Measurements from ENCODE around the gene SLC7A5.
"Not testable (repeated sequence)": the region's sequence is repeated elsewhere in the genome, so short reads cannot be mapped to it uniquely, and the experiment has no call there.

The SLC7A5 gene

DNA sequence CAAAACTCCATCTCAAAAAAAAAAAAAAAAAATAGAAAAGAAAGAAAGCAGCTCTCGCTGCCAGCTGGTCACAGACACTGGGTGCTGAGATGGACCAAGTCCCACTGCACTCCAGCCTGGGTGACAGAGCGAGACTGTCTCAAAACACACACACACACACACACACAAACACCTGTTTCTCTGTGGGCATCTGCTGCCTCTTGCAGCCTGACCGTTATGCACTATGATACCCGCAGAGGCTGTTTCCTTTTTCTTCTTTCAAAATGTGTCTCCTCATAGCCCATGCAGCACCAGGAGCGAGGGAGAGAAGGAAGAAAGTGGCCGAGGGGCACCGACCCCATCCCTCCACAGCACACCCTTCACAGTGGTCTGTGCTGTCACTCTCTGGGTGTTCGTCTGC lies 66.6 kb downstream of the SLC7A5 start:
- in situ Hi-C loops (cut with HindIII; ENCODE audit: low sequenced_read_pairs), result no loop called here

DNA sequence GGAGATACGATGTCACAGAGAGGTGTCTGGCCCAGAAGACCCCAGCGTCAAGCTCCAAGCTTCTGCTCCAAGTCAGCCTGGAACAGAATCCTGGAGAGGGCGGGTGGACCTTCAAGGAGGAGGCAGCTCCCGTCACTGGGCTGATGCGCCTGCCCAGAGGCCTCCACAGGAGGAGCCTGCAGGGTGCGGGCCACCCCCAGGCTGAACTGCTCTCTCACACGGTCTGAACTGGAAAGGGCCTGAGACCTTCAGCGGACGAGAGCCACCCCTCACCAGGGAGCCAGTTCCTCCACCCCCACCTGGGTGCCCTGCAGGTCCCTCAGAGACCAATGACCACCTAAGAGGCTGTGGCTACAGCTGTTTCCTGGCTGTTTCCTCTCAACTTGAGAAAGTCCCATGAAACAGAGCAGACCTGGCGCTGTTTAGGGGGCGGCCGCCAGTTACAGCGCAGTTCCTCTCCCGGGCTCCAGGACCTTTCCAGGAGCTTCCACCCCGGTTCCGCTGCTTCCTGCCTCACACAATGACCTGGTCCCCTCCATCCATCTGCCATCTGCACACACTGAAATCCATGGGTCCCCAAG lies 67.5 kb downstream of the SLC7A5 start:
- in situ Hi-C loops (cut with HindIII; ENCODE audit: low sequenced_read_pairs), result no loop called here

DNA sequence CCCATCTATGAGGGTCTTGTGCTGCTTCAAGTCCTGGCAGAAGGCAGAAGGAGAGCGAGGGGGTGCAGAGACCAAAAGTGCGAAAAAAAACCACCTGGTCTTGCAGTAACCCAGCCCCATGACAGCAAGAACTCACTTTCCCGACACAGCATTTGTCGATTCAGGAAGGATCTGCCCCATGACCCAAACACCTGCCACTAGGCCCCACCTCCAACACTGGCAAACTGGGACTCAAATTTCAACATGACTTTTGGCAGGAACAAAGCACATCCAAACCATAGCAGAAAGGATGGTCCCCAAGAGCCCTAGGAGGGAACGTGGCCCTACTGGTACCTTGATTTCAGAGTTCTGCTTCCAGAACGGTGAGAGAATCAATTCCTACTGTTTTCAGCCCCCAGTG lies 68.8 kb downstream of the SLC7A5 start:
- in situ Hi-C loops (cut with HindIII; ENCODE audit: low sequenced_read_pairs), result no loop called here

DNA sequence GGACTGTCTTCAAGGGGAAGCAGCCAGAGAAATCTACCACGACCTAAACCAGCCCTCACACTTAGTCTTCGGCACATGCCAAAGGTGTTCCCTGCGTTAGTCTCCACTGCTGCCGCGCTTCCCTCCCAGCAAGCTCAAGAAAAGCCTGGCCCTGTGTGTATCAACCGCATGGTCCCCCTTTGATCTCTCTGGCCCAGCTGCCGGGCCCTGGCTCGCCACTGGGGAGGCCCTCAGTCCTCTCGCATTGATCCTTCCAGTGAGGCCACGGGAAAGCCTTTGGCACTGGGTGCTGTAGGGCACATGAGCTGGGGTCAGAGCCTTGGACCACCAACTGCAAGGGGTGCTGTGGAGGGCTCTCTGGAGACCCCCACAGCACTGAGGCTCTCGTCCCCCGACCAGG lies 74.0 kb downstream of the SLC7A5 start:
- in situ Hi-C loops (cut with HindIII; ENCODE audit: low sequenced_read_pairs), result no loop called here

DNA sequence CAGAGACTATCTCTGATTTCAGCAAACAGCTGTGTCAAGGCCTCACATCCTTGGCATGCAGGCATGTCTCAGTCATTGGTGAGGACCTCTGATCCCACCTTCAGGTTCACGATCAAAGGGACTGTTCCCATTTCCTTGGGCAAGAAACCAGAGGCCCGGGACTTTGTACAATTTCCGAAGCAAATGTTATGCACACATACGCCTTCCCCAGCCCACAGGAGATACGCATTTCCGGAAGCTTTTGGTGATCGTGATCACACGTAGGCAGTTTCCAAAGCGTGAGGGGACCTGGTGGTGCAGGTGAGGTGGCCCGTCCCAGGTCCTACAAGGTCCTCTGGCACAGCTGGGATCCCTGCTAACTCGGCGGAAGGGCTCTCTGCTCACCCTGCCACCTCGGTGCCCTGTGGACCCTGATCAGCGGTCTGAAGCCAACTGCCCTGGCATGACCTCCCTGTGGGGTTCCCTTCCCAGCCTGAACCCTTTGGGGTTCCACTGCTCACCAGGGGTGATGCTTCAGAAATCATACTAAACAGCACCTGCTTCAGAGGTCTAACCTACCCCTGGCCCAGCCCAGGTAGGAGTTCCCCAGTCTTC lies 74.7 kb downstream of the SLC7A5 start:
- in situ Hi-C loops (cut with HindIII; ENCODE audit: low sequenced_read_pairs), result no loop called here

DNA sequence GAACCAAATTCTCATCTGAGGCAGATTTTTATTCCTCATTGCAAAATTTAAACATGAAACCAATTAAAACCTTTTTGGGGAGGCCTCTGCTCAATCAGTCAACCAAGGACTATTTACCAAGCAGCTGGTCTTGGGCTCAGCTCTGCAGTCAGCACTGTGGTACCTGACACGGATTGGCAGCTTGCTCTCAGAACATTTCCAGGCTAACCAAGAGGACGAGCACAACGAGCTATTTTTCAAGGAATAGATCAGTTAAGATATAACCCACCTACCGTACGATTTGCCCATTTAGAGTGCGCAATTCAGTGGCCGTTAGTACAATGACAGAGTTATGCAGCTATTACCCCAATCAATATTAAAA lies 77.1 kb downstream of the SLC7A5 start:
- in situ Hi-C loops (cut with HindIII; ENCODE audit: low sequenced_read_pairs), result no loop called here

DNA sequence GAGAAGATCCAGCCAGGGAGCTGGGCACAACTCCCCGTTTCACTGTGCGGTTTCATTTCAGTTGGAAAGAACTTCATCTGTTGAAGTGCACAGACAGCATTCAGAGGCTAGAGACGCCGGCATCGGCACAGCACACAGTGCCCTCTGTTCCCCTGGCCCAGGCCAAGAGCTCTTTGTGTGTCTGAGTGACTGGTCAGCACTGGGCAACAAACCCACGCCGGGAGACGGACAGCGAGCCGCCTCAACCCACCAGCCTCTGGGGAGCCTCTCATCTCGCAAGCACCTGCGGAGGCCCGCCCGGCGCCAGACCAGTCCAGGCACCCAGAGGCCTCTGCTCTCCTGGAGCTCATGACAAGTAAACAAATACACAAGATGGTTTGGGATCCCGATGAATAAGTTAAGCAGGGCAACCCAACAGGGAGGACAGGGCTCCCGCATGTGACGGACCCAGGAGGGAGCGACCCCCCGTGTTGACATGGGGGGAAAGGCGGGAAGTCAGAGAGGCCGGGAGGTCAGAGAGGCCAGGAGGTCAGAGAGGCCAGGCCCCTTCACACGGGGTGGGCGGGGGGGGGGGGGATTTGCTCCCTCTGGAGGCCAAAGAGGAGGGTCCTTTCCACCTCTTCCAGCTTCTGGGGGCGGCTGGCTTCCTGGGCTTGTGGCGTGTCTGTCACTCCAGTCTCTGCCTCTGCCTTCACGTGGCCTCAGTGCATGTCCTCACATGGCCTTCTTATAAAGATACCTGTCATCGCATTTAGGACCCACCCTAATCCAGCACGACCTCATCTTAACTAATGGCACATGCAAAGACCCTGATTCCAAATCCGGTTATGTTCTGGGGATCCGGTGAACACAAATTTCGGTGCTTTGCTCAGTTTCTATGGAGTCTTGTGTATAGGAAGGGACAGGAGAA lies 77.8 kb downstream of the SLC7A5 start:
- in situ Hi-C loops (cut with HindIII; ENCODE audit: low sequenced_read_pairs), result no loop called here

DNA sequence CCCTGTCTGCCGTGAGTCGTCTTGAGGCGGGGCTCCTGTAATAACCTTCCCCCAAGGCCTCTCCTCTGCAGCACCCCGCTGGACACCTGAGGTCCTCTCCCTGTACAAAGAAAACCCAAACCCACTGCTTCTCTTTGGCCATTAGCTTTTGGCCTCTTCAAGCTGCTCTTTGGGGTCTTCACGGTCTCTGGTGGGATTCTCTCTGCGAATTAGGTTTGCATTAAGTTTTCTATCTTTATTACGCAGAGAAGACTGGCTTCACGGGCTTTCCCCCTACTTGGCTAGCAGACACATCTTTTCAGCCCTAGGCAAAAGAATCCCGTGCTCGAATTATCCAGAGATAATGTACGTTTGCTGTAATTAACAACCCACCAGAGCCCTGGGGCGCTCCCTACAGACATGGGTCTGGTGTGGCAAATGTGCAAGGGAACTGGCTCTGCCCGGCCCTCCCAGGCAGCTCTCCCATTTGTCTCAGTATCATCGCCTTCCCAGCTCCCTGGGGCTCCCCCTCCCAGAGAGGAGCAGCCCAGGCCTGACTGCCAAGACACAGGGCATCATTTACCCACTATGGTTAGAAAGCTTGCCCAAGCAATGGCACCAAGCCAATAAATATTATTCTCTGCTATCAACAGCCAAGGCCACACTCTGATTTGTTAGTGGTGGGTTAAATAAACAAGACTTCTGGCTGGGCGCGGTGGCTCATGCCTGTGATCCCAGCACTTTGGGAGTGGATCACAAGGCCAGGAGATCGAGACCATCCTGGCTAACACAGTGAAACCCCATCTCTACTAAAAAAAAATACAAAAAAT lies 78.8 kb downstream of the SLC7A5 start:
- in situ Hi-C loops (cut with HindIII; ENCODE audit: low sequenced_read_pairs), result no loop called here

DNA sequence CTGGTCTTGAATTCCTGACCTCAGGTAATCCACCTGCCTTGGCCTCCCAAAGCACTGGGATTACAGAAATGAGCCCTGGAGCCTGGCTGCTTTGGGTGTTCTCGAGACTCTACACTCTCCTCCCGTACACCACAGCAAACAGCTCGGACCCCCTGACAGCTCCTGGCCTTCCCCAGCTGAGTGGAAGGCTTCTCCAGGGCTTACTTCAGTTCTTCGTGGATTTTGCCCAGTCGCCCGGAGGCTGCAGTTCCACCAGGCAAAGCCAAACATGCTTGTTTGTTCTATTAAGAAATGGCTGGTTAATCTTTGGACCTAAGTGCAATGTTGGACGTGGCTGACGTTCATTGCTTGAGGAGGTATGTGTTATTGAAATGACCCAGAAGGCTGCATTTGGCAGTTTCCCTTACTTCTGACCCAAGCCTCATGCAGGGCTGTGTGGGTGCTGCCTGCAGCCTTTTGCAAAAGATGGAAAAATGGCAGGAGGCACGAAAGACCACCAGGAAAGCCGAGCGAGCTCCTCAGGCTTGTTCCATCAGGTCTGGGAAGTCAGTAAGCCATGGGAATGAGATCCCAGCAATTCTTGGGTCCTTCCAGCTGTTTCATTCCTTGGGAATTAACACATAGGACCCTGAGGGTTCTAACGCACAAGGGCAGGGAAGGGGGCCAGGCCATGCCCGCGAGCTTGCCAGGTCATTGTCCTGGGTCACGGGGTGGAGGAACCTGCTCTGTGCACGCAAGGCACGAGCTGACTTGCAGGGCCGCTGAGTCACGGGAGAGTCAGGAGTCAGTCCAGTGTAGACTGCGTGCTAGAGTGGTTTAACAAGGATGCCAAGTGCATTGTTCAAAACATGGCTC lies 79.6 kb downstream of the SLC7A5 start:
- in situ Hi-C loops (cut with HindIII; ENCODE audit: low sequenced_read_pairs), result no loop called here

DNA sequence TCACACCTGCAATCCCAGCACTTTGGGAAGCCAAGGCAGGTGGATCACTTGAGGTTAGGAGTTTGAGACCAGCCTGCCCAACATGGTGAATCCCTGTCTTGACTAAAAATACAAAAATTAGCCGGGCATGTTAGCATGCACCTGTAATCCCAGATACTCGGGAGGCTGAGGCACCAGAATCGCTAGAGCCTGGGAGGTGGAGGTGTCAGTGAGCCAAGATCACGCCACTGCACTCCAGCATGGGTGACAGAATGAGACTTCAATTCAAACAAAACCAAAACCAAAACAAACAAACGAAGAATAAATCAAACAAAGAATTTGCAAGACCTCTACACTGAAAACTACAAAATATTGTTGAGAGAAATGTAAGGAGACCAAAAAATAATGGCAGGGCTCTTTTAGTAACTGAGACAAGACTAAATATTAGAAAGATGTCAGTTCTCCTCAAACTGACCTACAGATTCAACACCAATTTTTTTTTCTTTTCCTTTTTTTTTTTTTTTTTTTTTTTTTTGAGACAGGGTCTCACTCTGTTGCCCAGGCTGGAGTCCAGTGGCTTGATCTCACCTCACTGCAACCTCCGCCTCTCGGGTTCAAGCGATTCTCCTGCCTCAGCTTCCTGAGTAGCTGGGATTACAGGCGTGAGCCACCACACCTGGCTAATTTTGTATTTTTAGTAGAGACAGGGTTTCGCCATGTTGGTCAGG lies 80.4 kb downstream of the SLC7A5 start:
- in situ Hi-C loops (cut with HindIII; ENCODE audit: low sequenced_read_pairs), result not testable (repeated sequence)

DNA sequence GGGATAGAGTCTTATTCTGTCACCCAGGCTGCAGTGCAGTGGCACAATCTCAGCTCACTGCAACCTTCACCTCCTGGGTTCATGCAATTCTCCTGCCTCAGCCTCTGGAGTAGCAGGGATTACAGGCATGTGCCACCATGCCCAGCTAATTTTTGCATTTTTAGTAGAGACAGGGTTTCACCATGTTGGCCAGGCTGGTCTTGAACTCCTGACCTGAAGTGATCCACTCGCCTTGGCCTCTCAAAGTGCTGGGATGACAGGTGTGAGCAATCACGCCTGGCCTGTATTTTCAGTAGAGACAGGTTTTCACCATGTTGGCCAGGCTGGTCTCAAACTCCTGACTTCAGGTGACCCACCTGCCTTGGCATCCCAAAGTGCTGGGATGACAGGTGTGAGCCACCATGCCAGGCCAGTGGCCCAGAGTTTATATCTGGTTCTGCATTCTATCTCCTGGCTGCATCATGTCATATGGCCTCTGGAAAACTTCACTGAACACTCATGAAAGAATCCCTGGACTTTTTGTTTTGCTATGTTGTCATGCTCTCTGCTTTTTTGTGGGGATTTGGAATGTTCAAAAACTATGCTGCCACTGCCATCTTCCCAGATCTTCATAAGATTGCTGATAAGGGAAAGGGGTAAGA lies 81.7 kb downstream of the SLC7A5 start:
- in situ Hi-C loops (cut with HindIII; ENCODE audit: low sequenced_read_pairs), result not testable (repeated sequence)

DNA sequence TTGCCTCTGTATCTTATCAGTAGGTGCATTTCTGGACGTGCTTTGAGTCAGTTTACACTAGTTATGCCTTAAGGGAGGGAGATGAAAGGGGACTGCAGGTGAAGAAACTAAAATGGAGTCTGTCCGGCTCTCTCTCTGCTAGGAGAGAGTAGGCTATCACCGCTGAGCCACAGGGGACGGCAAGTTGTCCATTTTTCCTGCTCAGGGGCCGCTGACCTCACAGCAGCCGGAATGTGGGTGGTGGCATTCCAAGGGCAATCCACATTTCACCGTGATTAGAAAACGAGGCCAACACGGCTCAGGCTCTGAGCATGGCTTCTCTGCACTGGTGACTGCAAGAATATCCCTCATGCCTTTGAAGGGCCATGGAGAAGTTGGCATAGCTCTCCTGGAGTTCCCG lies 84.5 kb downstream of the SLC7A5 start:
- in situ Hi-C loops (cut with HindIII; ENCODE audit: low sequenced_read_pairs), result no loop called here

DNA sequence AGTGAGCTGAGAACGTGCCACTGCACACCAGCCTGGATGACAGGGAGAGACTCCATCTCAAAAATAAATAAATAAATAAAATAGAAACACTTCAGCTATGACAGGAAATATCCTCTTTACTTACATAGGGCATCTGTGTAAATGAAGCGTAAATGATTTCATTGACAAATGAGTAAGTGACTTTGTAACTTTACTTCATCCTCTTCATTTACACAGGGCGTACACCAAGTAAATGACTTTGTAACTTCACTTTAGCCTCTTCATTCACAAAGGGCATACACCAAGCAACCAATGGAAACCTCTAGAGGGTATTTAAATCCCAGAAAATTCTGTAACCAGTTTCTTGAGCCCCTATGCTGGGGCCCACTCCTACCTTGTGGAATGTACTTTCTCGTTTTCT lies 87.3 kb downstream of the SLC7A5 start:
- in situ Hi-C loops (cut with HindIII; ENCODE audit: low sequenced_read_pairs), result no loop called here

DNA sequence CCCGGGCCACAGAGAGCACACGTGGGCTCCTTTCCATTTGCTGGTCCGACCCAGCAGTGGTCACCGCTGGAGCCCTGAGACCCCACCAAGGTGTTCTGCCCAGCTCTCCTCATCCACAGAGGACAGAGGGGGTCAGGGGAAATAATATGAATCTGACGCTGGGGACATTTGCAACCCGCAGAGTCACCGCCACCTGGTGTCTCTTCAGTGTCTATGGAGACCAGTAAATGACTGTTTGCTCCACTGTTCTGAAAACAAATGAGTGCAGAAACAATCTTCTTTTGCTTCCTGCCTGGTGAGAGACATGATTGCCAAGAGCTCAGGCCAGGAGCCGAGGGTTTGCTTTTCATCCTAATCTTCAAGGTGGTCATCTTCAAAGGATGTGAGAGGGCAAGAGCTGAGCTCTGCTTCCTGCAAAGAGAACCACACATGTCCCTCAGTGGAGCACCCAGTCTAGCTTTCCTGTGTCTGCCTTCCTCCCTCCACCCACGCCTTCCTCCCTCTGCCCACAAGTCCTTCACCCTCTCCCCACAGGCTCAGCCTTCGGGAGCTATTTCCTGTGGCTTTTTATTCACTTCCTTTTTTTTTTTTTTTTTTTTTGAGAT lies 88.8 kb downstream of the SLC7A5 start:
- in situ Hi-C loops (cut with HindIII; ENCODE audit: low sequenced_read_pairs), result no loop called here
